HL-60/S4 treated with retinoic acid at 250 ng/mL for 4 days and 3 days (cell line): ENCODE data around the gene CLDN9.
"Not testable (repeated sequence)": the region's sequence is repeated elsewhere in the genome, so short reads cannot be mapped to it uniquely, and the experiment has no call there.

ENCODE experiments used
- in situ Hi-C: fragments of 300-500 bp; cut with MboI; formaldehyde crosslinking; loops from 2 replicates; pipeline ENCODE4 v1.7.0; 2022; ENCODE audit warnings: low sequenced_read_pairs

The CLDN9 gene

DNA sequence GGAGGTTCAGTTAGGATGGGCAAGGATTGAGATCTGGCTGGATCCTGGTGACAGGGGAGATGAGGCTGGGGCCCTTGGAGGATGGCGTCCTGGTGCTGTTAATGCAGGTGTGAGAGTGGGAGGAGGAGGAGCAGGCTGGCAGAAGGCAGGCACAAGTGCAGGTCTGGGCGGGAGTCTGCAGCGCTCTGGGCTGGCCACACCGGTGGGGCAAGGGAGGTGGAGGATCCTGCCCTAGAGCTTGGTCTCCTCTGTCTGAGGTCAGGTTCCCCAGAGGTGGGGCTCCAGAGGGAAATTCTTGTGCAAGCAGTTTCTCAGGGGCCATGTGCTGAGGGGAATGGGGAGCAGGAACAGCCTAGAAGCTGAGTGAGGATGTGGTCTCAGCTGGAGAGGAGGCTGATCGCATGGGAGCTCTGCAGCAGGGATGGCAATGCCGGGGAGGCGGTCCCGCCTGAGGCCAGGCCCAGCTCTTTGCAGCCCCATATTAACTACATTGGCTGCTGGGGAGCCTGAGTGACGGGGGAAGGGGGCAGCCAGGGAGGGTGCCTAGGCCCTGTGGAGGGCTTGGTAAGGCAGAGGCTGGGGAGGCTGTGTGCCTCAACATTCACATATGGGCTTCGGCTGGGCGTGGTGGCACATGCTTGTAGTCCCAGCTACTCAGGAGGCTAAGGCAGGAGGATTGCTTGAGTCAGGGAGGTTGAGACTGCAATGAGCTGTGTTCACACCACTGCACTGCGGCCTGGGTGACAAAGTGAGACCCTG lies 40.0 kb downstream of the CLDN9 start:
- in situ Hi-C loops: not testable (repeated sequence)

DNA sequence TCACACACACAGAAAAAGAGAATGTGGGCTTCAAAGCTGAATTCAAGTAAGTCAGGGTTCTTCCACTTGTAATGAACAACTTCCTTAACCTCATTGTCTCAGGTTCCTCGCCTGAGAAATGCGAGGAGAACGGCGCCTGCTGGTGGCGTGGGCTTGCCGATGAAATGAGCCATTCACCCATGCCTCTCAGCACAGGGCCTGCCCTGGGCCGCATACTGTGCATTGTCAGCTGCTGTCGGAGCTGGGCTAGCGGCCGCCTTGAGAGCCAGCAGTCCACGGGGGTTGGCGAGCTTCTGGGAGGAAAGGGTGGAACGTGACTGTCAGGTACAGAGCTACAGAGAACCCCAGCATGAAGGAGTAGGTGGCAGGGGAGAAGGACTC lies 40.6 kb downstream of the CLDN9 start:
- in situ Hi-C loops: not testable (repeated sequence)

GRCh38 chr16:3054965-3055733 lies 42.4 kb downstream of the CLDN9 start:
- in situ Hi-C loops: no loop called here

DNA sequence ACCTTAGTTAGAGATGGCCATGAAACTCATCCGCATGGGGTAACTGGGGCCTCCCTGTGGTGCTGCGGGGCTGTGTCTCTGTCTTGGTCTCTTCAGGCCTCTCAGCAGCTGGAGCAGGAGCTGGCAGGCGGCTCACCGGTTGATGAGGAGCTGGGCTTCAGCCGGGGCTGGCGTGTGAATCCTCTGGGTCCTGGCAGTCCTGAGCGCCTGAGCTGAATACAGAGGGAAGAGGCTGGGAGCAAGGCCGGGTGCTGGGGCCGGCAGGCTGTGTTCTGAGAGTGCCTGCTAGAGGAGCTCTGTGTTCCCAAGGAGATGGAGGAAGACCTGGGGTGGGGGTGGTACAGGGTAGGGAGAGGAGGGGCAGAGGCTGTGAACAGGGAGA lies 43.0 kb downstream of the CLDN9 start:
- in situ Hi-C loops: not testable (repeated sequence)

GRCh38 chr16:3056336-3057180 lies 43.8 kb downstream of the CLDN9 start:
- in situ Hi-C loops: no loop called here

- in situ Hi-C loops: no loop called here
Observed at GRCh38 chr16:3057181-3058138, 44.7 kb downstream of the CLDN9 start.

DNA sequence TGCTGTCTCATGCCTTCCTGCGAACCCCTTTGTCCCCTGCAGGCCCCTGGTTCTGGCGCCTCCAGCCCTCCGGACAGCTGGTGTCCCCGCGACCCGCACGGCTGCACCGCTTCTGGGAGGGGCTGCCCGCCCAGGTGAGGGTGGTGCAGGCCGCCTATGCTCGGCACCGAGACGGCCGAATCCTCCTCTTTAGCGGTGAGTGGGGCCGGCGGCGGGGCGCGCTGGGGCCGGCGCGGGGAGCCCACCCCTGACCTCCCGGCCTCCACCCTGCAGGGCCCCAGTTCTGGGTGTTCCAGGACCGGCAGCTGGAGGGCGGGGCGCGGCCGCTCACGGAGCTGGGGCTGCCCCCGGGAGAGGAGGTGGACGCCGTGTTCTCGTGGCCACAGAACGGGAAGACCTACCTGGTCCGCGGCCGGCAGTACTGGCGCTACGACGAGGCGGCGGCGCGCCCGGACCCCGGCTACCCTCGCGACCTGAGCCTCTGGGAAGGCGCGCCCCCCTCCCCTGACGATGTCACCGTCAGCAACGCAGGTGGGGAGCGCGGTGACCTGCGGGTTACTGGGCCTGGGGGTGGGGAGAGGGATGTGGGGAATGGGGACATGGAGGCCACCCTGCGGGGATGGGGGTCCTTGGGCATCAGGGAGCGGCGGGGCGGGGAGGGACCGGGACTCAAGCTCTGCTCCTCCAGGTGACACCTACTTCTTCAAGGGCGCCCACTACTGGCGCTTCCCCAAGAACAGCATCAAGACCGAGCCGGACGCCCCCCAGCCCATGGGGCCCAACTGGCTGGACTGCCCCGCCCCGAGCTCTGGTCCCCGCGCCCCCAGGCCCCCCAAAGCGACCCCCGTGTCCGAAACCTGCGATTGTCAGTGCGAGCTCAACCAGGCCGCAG lies 45.7 kb downstream of the CLDN9 start:
- in situ Hi-C loops: no loop called here

DNA sequence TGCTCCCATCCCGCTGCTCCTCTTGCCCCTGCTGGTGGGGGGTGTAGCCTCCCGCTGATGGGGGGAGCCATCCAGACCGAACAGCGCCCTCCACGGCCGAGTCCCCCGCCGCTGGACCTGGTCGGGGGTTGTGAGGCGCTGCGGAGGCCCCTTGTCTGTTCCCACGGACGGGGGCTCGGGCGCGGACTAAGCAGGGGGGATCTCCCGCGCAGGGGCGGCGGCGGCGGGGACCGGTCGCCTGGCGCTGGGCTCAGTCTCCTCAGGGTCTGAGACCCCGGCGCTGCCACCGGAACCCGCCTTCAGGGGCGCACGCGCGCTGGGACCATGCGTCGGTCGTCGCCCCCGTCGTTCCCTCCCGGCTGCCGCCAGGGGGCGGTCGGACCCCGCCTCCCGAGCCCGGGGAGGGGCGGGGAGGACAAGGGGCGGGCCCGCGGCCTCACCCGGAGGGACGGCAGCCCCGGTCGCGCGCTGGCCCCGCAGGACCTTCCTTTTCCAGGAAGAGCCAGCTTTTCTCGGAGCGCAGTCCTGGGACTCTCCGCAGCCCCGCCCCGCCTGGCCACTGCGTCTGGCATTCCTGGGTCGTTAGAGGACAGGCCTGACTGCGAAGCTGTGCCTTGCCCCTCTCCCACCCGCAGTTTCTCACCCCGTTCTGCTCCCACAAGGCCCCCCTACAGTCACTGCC lies 46.5 kb downstream of the CLDN9 start:
- in situ Hi-C loops: no loop called here

- in situ Hi-C loops: no loop called here
Observed at GRCh38 chr16:3059723-3060242, 47.1 kb downstream of the CLDN9 start.

DNA sequence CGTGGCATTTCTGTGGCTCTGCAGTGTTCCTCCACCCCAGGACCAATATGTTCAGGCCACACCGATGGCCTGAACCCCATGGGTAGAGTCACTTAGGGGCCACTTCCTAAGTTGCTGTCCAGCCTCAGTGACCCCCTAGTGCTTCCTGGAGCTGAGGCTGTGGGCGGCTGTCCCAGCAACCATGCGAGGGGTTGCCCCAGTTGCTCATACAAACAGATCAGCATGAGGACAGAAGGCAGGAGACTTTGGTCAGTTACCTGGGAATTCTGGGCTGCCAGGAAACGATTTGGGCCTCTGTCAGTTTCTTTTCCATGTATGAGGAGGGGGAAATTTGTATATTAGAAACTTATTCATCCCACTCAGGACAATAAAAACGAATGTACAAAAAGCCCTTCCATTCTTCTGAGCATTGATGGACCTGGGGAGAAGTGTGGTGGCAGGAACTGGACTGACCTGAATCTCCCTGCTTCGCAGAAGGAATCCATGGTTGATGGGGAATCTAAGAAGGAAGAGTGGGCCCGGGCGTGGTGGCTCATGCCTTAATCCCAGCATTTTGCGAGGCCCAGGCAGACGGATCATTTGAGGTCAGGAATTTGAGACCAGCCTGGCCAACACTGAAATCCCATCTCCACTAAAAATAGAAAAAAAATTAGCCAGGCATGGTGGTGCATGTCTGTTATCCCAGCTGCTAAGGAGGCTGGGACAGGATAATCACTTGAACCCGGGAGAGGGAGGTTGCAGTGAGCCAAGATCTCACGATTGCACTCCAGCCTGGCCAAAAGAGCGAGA lies 47.8 kb downstream of the CLDN9 start:
- in situ Hi-C loops: no loop called here

GRCh38 chr16:3062553-3062952 lies 49.8 kb downstream of the CLDN9 start:
- in situ Hi-C loops: no loop called here

DNA sequence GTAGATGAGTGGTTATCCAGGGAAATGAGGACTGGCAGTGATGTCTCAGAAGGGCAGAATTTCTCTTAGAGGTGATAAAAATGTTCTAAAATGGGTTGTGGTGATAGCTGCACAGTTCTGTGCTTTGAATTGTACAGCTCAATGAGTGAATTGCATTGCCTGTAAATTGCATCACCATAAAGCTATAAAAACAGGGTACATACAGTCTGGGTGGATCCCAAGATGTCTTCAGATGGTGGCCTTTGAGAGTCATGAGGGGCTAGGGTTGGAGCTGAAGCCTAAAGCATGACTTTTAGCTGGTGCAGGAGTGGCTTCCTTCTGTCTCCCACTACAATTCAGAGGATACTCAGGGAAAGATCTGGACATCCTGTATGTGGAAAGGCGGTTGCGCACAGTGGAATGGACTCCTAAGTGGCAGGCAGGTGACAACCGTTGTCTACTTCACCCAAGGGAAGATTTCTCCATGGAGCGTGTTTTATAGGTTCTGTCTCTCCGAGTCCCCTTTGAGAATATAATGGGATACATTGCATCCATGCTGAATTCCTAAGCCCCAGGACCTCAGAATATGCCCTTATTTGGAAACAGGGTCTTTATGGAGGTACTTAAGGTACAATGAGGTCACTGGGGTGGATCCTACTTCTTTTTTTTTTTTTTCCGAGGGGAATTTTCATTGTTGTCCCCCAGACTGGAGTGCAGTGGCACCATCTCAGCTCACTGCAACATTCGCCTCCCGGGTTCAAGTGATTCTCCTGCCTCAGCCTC lies 51.1 kb downstream of the CLDN9 start:
- in situ Hi-C loops: no loop called here
